Activated CD4-positive, alpha-beta memory T cell treated with anti-CD3 and anti-CD28 coated beads, Interleukin-2, amount 10 ng/mL, durations not matched to agents 7 days and 5 days (primary cell): ENCODE results near the gene C9orf78. TPM values are rescaled to one million over a fixed set of nuclear protein-coding genes. Genes with fewer than 3 reads are reported as not detected.

Experiments
- CTCF ChIA-PET: fragments of 350-600 bp; sonication (Branson Sonifier 250); formaldehyde crosslinking; loops from one replicate; lab custom pipeline; 2021; ENCODE audit warnings: antibody characterized with exemption, inconsistent platforms; lab: Charles Lee
- POLR2A ChIA-PET: fragments of 350-600 bp; sonication (Branson Sonifier 250); formaldehyde crosslinking; loops from one replicate; lab custom pipeline; 2021; ENCODE audit warnings: antibody characterized with exemption; lab: Charles Lee
- DNase-seq: peaks from one replicate; pipeline ENCODE4 v3.0.0-alpha.2; 2020
- H3K27ac Mint-ChIP-seq: one replicate; pipeline ENCODE4 v1.8.0; 2021; ENCODE audit warnings: mild to moderate bottlenecking, mixed read lengths
- H3K27me3 Mint-ChIP-seq: one replicate; pipeline ENCODE4 v1.8.0; 2021; ENCODE audit warnings: mixed read lengths
- H3K36me3 Mint-ChIP-seq: one replicate; pipeline ENCODE4 v1.8.0; 2021; ENCODE audit warnings: low read depth, mixed read lengths
- H3K4me1 Mint-ChIP-seq: one replicate; pipeline ENCODE4 v1.8.0; 2021; ENCODE audit warnings: mixed read lengths
- H3K4me3 Mint-ChIP-seq: one replicate; pipeline ENCODE4 v1.8.0; 2021; ENCODE audit warnings: mild to moderate bottlenecking, mixed read lengths
- H3K9me3 Mint-ChIP-seq: one replicate; pipeline ENCODE4 v1.8.0; 2021; ENCODE audit warnings: mixed read lengths
- total RNA-seq, 2 experiments: library from RNA; stranded (reverse); gene quantifications; one replicate each; pipeline ENCODE4 v1.2.3, GENCODE V29; 2021

Gene C9orf78
- total RNA-seq, 2 experiments from 2014 or later = 61.6 to 66.2 TPM

DNA sequence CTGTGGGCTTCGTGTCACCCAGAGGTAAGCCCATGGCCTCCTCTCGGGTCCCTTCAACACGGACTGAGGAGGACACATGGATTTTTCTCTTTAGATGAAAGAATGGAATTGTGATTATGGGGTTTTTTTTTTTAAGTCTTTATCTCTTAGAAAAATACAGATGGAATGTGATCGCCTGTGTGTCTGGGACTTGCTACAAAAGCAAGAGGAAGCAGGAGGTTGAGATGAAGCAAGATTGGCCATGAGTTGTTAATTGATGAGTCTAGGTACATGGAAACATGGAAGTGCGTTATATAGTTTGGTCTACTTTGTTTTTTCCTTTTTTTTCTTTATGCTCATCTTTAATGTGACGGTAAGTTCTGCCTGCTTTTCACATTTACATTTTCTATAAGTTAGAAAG is 14.8 kb upstream of the C9orf78 start:
- Mint-ChIP-seq H3K27ac (no peak overlapping the region), H3K9me3 (no peaks in the 10 kb centered on the region), H3K27me3 (no peaks in the 10 kb centered on the region), H3K36me3 (peaks cover 41% of the 10 kb centered on the region), H3K4me1 (peaks cover 26% of the 10 kb centered on the region), H3K4me3 (no peak overlapping the region)
- POLR2A ChIA-PET = interaction anchor here (1.0 kb wide), 1 partner anchor 15 kb away, joined by 4 read pairs; no protein-coding TSS in a partner anchor
- no peak for DNase-seq
- CTCF ChIA-PET = no interaction called here

- Mint-ChIP-seq H3K4me3 (no peak overlapping the region), H3K9me3 (no peaks in the 10 kb centered on the region), H3K36me3 (peaks cover 31% of the 10 kb centered on the region), H3K27me3 (no peaks in the 10 kb centered on the region), H3K4me1 (peaks cover 19% of the 10 kb centered on the region), H3K27ac (no peak overlapping the region)
- ChIA-PET CTCF (interaction anchor here (0.7 to 1.2 kb wide), 3 partner anchors 10 to 59 kb away, joined by 3 to 5 read pairs (median 3); no protein-coding TSS in a partner anchor), POLR2A (interaction anchor here (0.7 to 1.2 kb wide), 5 partner anchors 9 to 38 kb away, joined by 3 to 4 read pairs (median 3); partner anchors contain the start of gene C9orf78)
- no peak for DNase-seq
These were observed 13.8 kb upstream of the C9orf78 start for GRCh38 chr9:129848712-129849441.

DNA sequence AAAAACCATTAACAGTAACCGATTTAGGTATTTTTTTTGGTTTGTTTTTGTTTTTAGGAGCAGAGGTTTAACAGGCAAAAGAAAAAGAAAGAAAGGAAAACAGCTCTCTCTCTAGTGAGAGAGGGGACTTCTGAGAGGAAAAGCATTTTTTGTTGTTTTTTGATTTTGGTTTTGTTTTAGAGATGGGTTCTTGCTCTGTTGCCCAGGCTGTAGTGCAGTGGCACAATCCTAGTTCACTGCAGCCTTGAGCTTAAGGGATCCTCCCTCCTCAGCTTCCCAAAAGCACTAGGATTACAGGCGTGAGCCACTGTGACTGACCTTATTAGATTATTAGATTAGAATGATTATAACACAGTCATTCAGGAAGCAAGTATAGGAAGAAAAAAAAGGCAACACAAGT is 10.3 kb upstream of the C9orf78 start:
- H3K4me3 Mint-ChIP-seq = no peak overlapping the region
- no peaks in the 10 kb centered on the region for H3K27me3 Mint-ChIP-seq
- H3K4me1 Mint-ChIP-seq = peaks cover 19% of the 10 kb centered on the region
- no peak for DNase-seq
- H3K9me3 Mint-ChIP-seq = no peaks in the 10 kb centered on the region
- peak overlapping the region; percentile 58 for H3K27ac Mint-ChIP-seq
- peaks cover 12% of the 10 kb centered on the region for H3K36me3 Mint-ChIP-seq
- ChIA-PET CTCF (interaction anchor here (0.5 to 1.6 kb wide), 2 partner anchors 9 to 474 kb away, joined by 3 to 5 read pairs; partner anchors contain the start of genes C9orf78 and USP20), POLR2A (interaction anchor here (0.7 to 2.6 kb wide), 5 partner anchors 10 to 40 kb away, joined by 3 to 10 read pairs (median 5); no protein-coding TSS in a partner anchor)

GRCh38 chr9:129841071-129841470 is 6.0 kb upstream of the C9orf78 start:
- Mint-ChIP-seq H3K9me3 (no peaks in the 10 kb centered on the region), H3K27me3 (no peaks in the 10 kb centered on the region), H3K4me3 (no peak overlapping the region), H3K4me1 (peaks cover 60% of the 10 kb centered on the region), H3K36me3 (peaks cover 26% of the 10 kb centered on the region), H3K27ac (no peak overlapping the region)
- DNase-seq = no peak
- ChIA-PET POLR2A (interaction anchor here (2.3 kb wide), 1 partner anchor 23 kb away, joined by 7 read pairs; no protein-coding TSS in a partner anchor), CTCF (no interaction called here)

DNA sequence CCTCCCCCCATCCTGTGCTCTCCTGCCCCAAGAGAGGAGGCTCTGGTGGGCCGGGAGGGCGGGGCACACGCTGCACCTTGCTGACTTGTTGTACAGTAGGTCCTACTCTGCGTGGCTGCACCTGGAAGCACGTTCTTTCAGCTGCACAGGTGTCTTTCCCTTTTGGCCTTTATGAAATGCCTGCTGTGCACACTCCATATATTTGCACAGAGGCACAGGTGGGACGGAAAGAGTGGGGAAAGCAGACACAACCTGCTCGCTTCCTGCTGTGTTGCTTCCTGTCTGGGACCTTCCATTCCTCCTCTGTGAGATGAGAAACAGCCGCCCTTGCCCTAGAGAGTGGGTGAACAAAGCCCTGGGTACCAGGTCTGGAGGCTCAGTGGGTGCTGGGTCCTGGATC is 5.0 kb upstream of the C9orf78 start:
- Mint-ChIP-seq H3K4me1 (peaks cover 56% of the 10 kb centered on the region), H3K27me3 (no peaks in the 10 kb centered on the region), H3K9me3 (no peaks in the 10 kb centered on the region), H3K27ac (peak overlapping the region; percentile 44), H3K36me3 (peaks cover 33% of the 10 kb centered on the region), H3K4me3 (no peak overlapping the region)
- DNase-seq = no peak
- CTCF ChIA-PET = no interaction called here
- POLR2A ChIA-PET = interaction anchor here (2.3 kb wide), 1 partner anchor 24 kb away, joined by 7 read pairs; no protein-coding TSS in a partner anchor

DNA sequence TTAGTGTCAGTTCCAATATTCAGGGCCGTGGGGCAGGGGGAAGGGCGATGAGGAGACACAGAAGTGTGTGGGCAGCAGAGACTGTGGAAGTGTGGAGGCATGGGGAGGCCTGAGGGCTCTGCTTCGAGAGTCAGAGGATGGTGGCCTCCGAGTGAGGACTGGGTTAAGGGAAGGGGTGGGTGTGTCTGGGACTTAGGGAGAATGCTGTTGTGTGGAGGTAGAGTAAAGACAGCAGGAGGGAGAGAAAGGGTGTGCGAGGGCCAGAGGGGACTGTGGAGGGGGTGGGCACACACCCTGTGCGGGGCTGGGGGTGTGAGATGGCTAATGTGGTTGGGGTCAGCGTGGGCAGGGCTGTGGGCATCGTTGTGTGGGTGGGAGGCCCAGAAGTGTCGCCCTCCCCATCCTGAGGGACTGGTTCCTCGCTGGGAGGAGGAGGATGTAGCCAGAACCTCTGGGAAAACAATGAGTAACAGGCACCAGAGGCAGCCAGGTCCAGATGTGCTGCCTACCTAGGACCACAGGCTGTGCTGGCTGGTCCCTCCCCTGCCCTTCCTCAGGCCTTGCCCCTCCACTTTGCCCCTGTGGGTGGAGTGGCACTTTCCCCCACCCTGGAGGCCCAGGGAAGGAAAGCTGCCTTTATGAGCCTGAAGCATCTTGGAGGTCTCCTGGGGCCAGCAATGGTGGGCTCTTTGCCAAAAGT is 4.4 kb upstream of the C9orf78 start:
- Mint-ChIP-seq H3K27me3 (no peaks in the 10 kb centered on the region), H3K9me3 (no peaks in the 10 kb centered on the region), H3K4me3 (no peak overlapping the region), H3K27ac (peak overlapping the region; percentile 71), H3K4me1 (peaks cover 56% of the 10 kb centered on the region), H3K36me3 (peaks cover 39% of the 10 kb centered on the region)
- ChIA-PET POLR2A (interaction anchor here (1.0 to 6.4 kb wide), 5 partner anchors 11 to 48 kb away, joined by 3 to 145 read pairs (median 3); no protein-coding TSS in a partner anchor), CTCF (interaction anchor here (0.7 to 1.4 kb wide), 3 partner anchors 9 to 46 kb away, joined by 3 to 7 read pairs (median 6); no protein-coding TSS in a partner anchor)
- no peak for DNase-seq

GRCh38 chr9:129838707-129839259 is 3.7 kb upstream of the C9orf78 start:
- H3K4me3 Mint-ChIP-seq = peak overlapping the region; percentile 40
- ChIA-PET POLR2A (interaction anchor here (0.9 to 6.4 kb wide), 6 partner anchors 12 to 74 kb away, joined by 3 to 145 read pairs (median 3); no protein-coding TSS in a partner anchor), CTCF (interaction anchor here (0.7 to 1.4 kb wide), 3 partner anchors 10 to 47 kb away, joined by 3 to 7 read pairs (median 6); no protein-coding TSS in a partner anchor)
- H3K27me3 Mint-ChIP-seq = no peaks in the 10 kb centered on the region
- no peaks in the 10 kb centered on the region for H3K9me3 Mint-ChIP-seq
- H3K27ac Mint-ChIP-seq = peak overlapping the region; percentile 71
- H3K4me1 Mint-ChIP-seq = peaks cover 63% of the 10 kb centered on the region
- DNase-seq = no peak
- H3K36me3 Mint-ChIP-seq = peaks cover 45% of the 10 kb centered on the region

DNA sequence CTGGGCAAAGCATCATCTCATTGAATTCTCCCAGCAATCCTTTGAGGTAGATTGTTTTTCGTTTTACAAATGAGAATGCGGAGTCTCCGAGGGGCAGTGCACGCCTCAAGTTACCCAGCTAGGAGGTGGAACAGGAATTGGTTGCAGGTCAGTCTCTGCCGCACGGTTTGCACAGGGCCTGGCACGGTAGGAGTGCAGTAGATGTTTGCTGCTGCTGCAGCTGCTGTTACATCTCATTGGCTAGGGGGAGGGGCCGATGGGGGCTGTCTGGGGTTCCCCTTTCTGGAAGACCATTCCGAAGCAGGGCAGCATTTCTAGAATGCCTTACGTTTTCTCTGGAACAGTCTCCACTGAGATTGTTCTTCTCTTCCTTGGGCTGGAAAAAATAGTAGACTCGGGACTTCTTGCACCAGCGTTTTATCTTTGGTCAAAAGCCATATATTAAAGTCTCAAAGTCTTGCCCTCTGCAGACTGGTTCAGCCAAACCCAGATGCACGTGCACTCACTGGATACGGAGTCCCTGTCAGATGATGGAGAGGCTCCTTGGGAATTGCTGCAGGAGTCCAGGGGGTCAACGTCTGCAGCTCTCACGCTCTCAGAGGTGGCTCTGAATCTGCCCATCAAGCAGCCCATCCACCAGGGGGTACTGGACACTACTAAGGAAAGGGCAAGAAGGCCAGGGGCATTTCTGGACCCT is 1.4 kb upstream of the C9orf78 start:
- Mint-ChIP-seq H3K9me3 (no peaks in the 10 kb centered on the region), H3K27me3 (no peaks in the 10 kb centered on the region), H3K4me1 (peaks cover 69% of the 10 kb centered on the region), H3K4me3 (peak overlapping the region; percentile 99), H3K36me3 (peaks cover 55% of the 10 kb centered on the region), H3K27ac (peak overlapping the region; percentile 86)
- CTCF ChIA-PET = interaction anchor here (0.8 to 1.8 kb wide), 4 partner anchors 8 to 53 kb away, joined by 3 to 5 read pairs (median 4); no protein-coding TSS in a partner anchor
- POLR2A ChIA-PET = interaction anchor here (0.8 to 6.4 kb wide), 9 partner anchors 8 to 203 kb away, joined by 3 to 145 read pairs (median 8); partner anchors contain the start of gene TOR1A
- peak; percentile 49 for DNase-seq

- H3K27ac Mint-ChIP-seq = peak overlapping the region; percentile 86
- H3K9me3 Mint-ChIP-seq = no peaks in the 10 kb centered on the region
- POLR2A ChIA-PET = interaction anchor here (0.8 to 6.4 kb wide), 12 partner anchors 8 to 208 kb away, joined by 3 to 145 read pairs (median 4); partner anchors contain the start of gene TOR1A
- DNase-seq = no peak
- peaks cover 63% of the 10 kb centered on the region for H3K4me1 Mint-ChIP-seq
- peaks cover 55% of the 10 kb centered on the region for H3K36me3 Mint-ChIP-seq
- CTCF ChIA-PET = interaction anchor here (1.8 kb wide), 1 partner anchor 9 kb away, joined by 5 read pairs; no protein-coding TSS in a partner anchor
- no peaks in the 10 kb centered on the region for H3K27me3 Mint-ChIP-seq
- peak overlapping the region; percentile 99 for H3K4me3 Mint-ChIP-seq
These were observed 767 bp upstream of the C9orf78 start for GRCh38 chr9:129835860-129836223.

GRCh38 chr9:129834489-129835127 is 467 bp downstream of the C9orf78 start:
- Mint-ChIP-seq H3K9me3 (no peaks in the 10 kb centered on the region), H3K4me3 (peak overlapping the region; percentile 99), H3K27ac (peak overlapping the region; percentile 96), H3K4me1 (peaks cover 53% of the 10 kb centered on the region), H3K27me3 (no peaks in the 10 kb centered on the region), H3K36me3 (peaks cover 66% of the 10 kb centered on the region)
- CTCF ChIA-PET = interaction anchor here (0.5 to 1.5 kb wide), 6 partner anchors 51 to 265 kb away, joined by 3 to 10 read pairs (median 3); no protein-coding TSS in a partner anchor
- POLR2A ChIA-PET = interaction anchor here (0.6 to 6.4 kb wide), 18 partner anchors 10 to 264 kb away, joined by 3 to 145 read pairs (median 4); partner anchors contain the start of genes GPR107, TOR1A and TOR1B
- DNase-seq = peak; percentile 62

DNA sequence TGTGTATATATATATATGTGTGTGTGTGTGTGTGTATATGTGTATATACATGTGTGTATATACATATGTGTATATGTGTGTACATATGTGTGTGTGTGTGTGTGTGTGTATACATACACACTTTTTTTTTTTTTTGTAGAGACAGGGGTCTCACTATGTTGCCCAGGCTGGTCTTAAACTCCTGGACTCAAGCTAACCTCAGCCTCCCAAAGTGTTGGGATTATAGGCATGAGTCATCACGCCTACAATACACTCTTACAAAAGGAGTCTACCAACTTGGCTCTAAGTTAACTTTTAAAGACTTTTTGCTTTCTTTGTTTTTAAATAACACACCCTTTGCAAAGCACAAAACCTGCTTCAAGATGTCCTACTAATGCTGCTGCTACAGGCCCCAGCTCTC is 2.1 kb downstream of the C9orf78 start:
- POLR2A ChIA-PET = interaction anchor here (5.2 to 6.4 kb wide), 2 partner anchors 8 to 33 kb away, joined by 50 to 145 read pairs; partner anchors contain the start of gene TOR1A
- H3K27ac Mint-ChIP-seq = no peak overlapping the region
- H3K36me3 Mint-ChIP-seq = peaks cover 77% of the 10 kb centered on the region
- CTCF ChIA-PET = interaction anchor here (1.0 kb wide), 1 partner anchor 267 kb away, joined by 4 read pairs; no protein-coding TSS in a partner anchor
- H3K9me3 Mint-ChIP-seq = no peaks in the 10 kb centered on the region
- H3K4me1 Mint-ChIP-seq = peaks cover 40% of the 10 kb centered on the region
- H3K27me3 Mint-ChIP-seq = no peaks in the 10 kb centered on the region
- DNase-seq = no peak
- H3K4me3 Mint-ChIP-seq = peak overlapping the region; percentile 99
